Measurements from ENCODE around the gene ABI1. TPM values are rescaled to one million over a fixed set of nuclear protein-coding genes. Genes with fewer than 3 reads are reported as not detected.

ABI1 gene
- total and polyA plus RNA-seq, 9 of the 15 experiments (the other 6 are each of a cell fraction or from before 2014, with no cell fraction given), result 22.1 to 52.3 (median 39.0) TPM

GRCh38 chr10:26725837-26726727, 134.7 kb downstream of the ABI1 start (continued):
- no peak for TF ChIP-seq ZNF740 (CRISPR knock-in tag; IDR thresholded peaks at IDR 0.05)
- TF ChIP-seq ZNF740 (tag; IDR thresholded peaks at IDR 0.05), result no peak
- no peak for TF ChIP-seq ZNF551 (CRISPR knock-in tag; IDR thresholded peaks at IDR 0.05)
- no peak for TF ChIP-seq ZNF146 (CRISPR knock-in tag; IDR thresholded peaks at IDR 0.05; ENCODE audit: unreplicated experiment)
- no peak for TF ChIP-seq CREB3L1 (IDR thresholded peaks at IDR 0.05; ENCODE audit: borderline replicate concordance, low read depth)
- TF ChIP-seq BRF2 (IDR thresholded peaks at IDR 0.05; ENCODE audit: borderline replicate concordance, insufficient read depth, insufficient read length), result no peak
- TF ChIP-seq KAT2B (IDR thresholded peaks at IDR 0.05; ENCODE audit: low read depth, low read length), result no peak
- no peak for TF ChIP-seq SFPQ (IDR thresholded peaks at IDR 0.05; ENCODE audit: low read depth, low read length)
- no peak for TF ChIP-seq ZNF318 (IDR thresholded peaks at IDR 0.05; ENCODE audit: borderline replicate concordance in 1 of 2, low read depth in 1 of 2)
- no peak for TF ChIP-seq ZNF764 (CRISPR knock-in tag; IDR thresholded peaks at IDR 0.05; ENCODE audit: low read depth)
- no peak for TF ChIP-seq ELF1 (tag; IDR thresholded peaks at IDR 0.05)
